ENCODE data around the gene FCHSD2.
A peak's percentile ranks its signal among the peaks of the same experiment; 100 is the strongest.
"Not testable (repeated sequence)": the region's sequence is repeated elsewhere in the genome, so short reads cannot be mapped to it uniquely, and the experiment has no call there.

FCHSD2 gene

GRCh38 chr11:73147771-73148681, 5.9 kb upstream of the FCHSD2 start:
- DNase-seq = no peak

GRCh38 chr11:73145986-73146575, 4.0 kb upstream of the FCHSD2 start:
- no peak for DNase-seq

DNA sequence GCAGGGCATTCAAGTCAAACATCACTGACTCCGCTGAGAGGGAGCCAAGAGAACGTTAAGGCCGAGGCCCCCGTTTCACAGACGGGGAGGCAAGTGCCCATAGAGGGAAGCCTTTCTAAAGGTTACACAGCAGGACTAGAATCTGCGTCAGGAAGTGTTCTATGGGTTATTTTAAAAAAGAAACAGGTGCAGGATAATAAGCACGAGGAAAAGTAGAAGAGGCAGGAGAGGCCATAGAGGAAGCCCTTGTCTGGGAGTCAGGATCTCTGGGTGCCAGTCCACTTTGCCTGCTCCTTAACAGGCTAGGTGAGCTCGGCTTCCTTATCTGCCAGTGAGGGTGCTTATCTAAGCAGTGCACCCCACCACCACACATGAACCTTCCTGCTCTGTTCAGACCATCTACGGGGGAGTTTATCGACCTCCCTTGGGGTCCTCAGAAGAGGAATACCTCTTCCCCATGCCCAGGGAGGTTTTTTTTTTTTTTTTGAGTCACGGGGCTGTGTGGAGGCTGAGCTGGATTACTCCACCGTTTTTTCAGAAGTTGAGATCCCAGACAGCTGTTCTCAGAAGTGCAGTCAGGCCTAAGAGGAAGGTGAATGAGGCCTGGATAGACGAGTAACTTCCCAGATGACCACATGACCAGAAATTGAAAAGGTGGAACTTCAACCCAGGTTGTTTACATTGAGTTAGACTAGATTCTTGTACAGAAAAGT, 1.2 kb upstream of the FCHSD2 start:
- DNase-seq = no peak

DNA sequence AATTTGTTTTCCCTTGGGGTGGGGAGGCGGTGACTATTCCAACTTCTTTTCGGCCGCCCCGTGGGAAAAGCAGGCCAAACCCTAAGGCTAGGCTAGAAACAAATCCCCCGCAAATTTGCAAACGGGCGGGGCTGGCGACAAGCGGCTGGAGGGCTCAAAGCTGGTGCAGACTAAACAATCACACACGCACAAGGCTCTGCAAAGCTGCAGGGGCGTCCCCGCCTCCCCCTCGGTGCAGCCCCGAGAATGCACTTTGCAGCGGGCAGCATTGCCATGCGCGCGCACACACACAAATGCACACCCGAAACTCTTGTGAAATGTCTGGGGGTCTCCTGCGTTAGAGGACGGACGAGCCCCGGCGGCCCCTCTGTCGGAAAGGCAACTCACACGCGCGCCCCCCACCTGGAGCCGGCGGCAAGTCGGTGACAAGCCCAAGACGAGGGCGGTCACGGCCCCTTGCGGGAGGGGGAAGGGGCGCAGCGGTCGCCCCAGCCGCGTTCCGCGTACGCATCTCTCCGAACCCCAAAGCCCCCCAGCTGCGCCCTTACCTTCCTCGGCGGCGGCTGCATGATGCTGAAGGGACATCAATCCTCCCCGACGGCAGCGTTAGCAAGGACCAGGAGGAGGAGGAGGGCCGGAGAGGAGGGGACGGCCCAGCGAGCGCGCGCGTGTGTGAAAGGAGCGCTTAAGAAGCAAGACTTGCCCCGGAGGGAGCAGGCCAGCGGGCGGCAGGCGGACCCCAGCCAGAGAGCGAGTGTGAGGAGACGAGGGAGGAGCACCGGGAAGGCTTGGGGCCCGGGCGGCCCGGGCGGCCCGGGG, 600 bp downstream of the FCHSD2 start:
- peak; percentile 44 for DNase-seq

GRCh38 chr11:73141031-73141308, 1.1 kb downstream of the FCHSD2 start:
- no peak for DNase-seq

DNA sequence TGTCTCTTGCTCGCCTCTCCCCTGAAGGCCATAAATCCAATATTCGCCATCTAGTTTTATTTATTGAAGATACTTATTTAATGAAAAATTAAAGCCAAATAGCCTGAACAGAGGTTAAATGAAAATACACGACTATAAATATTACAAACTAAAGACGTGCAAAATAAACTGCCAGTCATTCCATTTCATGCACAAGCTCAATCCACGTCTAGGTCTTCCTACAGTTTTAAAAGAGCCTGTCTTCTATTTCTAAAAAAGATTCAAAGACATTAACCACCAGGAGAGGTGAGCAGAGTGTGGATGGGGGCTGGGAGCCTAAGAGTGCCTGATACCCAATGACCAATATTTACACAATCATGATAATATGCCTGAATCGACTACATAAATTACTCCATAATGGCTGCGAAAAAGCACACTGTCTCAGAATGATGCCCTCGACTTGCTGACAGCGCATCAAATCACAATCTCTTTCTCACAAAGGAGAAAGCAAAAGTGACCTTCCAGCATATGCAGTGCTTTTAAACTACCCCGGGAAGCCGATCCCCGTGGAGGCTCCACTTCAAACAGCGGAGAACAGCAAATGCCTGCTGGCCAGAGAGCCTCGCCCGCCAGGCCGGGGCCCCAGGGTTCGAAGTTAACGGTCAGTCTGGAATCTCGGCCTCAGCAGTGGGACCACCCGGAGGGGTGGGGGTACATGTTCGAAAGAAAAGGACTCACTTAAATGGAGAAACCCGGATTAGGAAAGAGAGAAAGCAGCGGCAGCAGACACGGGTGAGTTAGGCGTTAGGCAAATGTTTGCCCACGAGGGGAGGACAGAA, 1.7 kb downstream of the FCHSD2 start:
- DNase-seq = no peak

DNA sequence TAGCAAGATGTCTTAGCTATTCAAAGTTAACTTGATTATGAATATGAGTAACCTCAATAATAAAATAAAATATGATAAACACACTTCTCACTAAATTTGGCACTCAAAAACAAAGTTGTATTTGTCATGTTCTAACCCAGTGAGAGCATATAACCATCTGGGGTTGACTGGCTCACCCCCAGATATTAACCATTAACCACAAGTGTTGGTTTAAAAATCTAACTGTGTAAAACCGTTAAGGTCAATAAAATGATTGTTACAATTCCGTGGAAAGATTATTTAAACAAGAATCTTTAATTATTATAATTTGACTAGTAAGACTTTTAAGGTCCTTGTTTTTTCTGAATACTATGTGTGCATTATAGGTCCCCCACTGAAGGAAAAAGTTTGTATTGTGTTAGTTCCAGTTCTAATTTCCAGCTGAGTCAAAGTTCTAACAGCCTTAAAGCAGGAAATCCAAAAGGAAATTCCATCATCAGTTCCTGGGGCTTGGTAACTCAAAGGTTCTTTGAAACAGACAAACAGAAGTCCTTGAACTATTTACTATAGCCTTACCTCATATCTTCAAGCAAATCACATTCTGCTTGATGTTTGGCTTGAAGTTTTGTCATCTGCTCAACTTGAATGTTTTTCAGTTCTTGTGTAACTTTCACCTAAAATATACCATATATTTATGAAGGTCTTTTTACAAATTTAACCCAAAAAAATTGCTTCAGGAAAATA, 2.5 kb downstream of the FCHSD2 start:
- no peak for DNase-seq

- no peak for DNase-seq
Observed at GRCh38 chr11:73137944-73138274, 4.2 kb downstream of the FCHSD2 start.

DNA sequence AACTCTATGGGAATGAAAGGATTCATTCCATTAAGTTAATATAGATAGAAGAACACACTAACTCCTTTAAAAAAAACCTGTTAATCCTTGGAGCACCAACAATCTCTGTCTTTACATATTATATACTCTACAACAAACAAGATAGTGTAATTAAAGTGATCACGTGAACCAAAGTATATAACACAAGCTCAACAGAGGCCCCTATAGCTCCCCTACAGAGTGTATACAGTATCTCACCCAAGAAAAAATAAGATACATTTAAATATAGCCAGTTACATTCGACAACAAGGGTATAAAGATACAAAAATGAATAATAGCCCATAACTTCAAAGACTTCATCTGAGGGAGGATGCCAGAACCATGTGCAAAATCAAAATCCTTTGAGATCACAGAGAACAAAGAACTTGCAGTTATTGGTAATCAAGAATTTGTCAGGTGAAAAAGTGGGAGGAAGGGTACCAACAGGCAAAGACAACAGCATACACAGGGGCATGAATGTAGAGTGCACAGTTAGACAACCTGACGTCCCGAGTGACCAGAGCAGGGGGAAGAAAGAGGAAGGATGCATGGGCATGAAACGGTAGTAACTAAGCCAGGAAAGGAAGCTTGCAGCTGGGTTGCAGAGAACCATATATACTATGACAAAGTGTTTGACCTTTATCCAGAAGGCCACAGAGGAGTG, 4.7 kb downstream of the FCHSD2 start:
- DNase-seq = no peak

DNA sequence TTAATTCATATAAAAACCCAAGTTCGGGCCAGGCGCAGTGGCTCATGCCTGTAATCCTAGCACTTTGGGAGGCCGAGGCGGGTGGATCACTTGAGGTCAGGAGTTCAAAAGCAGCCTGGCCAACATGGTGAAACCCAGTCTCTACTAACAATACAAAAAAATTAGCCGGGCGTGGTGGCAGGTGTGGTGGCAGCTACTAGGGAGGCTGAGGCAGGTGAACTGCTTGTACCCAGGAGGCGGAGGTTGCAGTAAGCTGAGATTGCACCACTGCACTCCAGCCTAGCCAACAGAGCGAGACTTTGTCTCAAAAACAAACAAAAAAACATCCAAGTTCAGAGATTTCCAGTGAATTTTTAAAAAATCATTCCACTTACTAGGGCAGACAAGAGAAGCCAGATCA, 5.4 kb downstream of the FCHSD2 start:
- DNase-seq = not testable (repeated sequence)

GRCh38 chr11:73135346-73136284, 6.5 kb downstream of the FCHSD2 start:
- no peak for DNase-seq

- not testable (repeated sequence) for DNase-seq
Observed at GRCh38 chr11:73132349-73132748, 9.8 kb downstream of the FCHSD2 start.

- DNase-seq = no peak
Observed at GRCh38 chr11:73130181-73130580, 11.9 kb downstream of the FCHSD2 start.

- no peak for DNase-seq
Observed at GRCh38 chr11:73129198-73129597, 12.9 kb downstream of the FCHSD2 start.

DNA sequence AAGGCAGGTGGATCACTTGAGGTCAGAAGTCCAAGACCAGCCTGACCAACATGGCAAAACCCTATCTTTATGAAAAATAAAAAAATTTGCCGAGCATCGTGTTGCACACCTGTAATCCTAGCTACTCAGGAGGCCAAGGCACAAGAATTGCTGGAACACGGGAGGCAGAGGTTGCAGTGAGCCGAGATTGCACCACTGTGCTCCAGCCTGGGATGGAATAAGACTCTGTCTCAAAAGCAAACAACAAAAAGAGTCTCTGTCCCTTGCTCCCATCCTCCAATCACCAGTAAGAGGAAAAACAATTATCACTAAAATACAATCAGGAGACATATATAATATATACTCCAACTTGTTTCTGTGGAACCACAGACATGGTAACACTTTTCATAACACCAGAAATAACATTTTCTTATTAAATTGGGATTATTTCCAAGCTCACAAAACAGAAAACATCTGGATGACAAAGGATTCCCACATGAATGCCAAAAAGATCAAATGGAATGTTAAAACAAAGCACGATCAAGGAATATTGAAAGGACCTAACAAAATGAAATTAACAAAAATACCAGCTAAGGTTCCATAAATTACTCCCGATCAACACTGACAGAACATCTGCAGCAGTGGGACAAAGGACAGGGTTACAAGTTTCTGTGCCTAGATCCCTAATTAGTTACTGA, 15.2 kb downstream of the FCHSD2 start:
- no peak for DNase-seq

DNA sequence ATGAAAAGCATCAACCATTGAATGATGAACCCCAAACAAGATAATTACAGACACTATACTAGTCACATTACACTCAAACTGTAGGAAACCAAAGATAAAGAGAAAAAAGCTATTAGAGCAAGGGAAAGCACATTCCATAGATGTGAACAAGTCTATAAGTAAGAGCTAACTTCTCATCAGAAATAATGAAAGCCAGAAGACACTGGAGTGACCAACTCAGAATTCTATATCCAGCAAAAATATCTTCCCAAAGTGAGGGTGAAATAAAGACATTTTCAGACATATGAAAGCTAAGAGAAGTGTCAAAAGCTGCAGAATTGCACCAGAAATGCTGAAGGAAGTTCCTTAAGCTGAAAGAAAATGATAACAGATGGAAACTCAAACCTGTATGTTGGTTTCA, 17.3 kb downstream of the FCHSD2 start:
- DNase-seq = no peak

GRCh38 chr11:73123892-73124291, 18.2 kb downstream of the FCHSD2 start:
- not testable (repeated sequence) for DNase-seq

- DNase-seq = no peak
Observed at GRCh38 chr11:73121692-73122091, 20.4 kb downstream of the FCHSD2 start.

DNA sequence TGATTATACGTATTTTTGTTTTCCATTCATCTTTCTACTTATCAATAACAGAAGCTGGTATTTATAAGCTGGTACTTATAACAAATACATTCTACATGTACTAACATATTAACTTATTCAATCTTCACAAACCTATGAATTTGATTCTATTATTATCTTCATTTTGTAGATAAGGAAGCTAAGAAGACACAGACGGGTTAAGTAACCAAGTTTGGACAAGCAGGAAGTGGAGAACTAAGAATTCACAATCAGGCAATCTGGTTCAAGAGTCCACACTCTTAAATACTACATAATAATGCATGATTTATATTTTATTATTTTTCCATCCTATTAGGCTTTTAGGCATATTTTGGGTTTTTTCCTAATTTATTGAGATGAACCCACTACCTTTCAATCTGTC, 25.0 kb downstream of the FCHSD2 start:
- no peak for DNase-seq

Data from stimulated activated naive CD4-positive, alpha-beta T cell treated with Interleukin-2 at 50 U/mL for 16 hours (primary cell).